ENCODE results near the gene JAM3. TPM values are rescaled to one million over a fixed set of nuclear protein-coding genes. Genes with fewer than 3 reads are reported as not detected.

Gene JAM3
- total and polyA plus RNA-seq, 2 donors (not counting 1 experiment from before 2014, with no cell fraction given), result 13.5 to 29.6 TPM

DNA sequence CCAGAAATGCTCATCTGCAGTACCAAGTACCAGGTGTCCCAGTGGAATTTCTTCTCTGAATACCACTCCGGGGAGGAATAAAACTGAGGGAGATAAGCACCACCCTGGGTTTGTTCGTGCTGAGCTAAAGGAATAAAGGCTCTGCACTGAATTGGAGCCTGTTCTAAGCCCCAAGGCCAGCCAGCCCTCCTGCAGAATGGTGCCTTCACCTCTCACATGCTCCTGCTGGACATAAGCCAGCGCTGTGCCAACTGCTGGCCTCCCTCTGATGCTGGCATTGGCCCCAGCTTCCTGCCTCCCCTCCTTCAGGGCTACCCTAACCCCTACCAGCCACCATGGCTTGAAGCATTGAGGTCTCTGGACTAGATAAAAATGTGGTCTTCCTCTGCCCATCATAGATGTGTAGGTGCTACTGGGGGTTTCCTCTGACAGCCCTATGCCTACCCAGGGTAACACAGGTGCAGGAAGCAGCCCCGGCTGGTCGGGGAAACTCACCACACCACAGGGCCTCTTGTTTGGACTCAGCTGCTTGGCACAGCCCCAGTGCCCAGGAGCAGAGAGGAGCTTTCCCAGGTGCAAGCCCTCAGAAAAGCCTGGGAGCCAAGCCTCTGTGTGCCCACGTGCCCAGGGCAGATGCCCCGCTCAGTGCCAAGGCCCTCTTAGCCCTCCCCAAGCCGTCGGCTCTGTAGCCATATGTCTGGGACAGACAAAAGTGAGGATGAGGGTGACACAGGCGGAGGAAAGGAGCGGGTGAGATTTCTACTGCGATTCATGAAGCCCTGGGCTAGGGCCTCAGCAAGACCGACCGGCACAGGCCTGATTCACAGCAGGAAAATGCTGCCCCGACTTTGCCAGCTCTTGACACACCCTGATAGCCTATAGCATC, 34.1 kb upstream of the JAM3 start:
- Mint-ChIP-seq H3K4me3 (peak overlapping the region; percentile 83), H3K27ac (no peak overlapping the region), H3K27me3 (peaks cover 30% of the 10 kb centered on the region), H3K4me1 (peaks cover 25% of the 10 kb centered on the region), H3K9me3 (ENCODE audit: insufficient read depth) (no peaks in the 10 kb centered on the region)
- ChIA-PET POLR2A (no interaction called here), CTCF (interaction anchor here (0.9 to 1.5 kb wide), 2 partner anchors 15 to 106 kb away, joined by 3 to 5 read pairs; no protein-coding TSS in a partner anchor)
- Histone ChIP-seq H3K4me3 (ENCODE audit: control extremely low read depth in 1 of 5, extremely low read depth in 1 of 5, insufficient read depth in 1 of 5, low read depth in 2 of 5, low read length in 4 of 5) (no peak overlapping the region), H3K36me3 (replicated peaks in 1 of 2; ENCODE audit: control extremely low read depth in 1 of 2, control insufficient read depth in 1 of 2, extremely low read depth in 1 of 2, insufficient read depth in 2 of 2, low read length in 1 of 2) (no peaks in the 10 kb centered on the region), H3K4me1 (ENCODE audit: control insufficient read depth in 2 of 2, insufficient read depth in 2 of 2, low read length in 2 of 2) (peaks cover 12 to 21% of the 10 kb centered on the region in 2 donors), H2AFZ (ENCODE audit: insufficient read depth, low read depth, low read length, poor library complexity, severe bottlenecking) (no peak overlapping the region), H3K27ac (ENCODE audit: low read length in 2 of 2) (no peak overlapping the region), H3K79me2 (ENCODE audit: control insufficient read depth, insufficient read depth, low read length) (no peaks in the 10 kb centered on the region), H4K20me1 (ENCODE audit: control insufficient read depth, insufficient read depth, low read length, poor library complexity, severe bottlenecking) (no peaks in the 10 kb centered on the region), H3K4me2 (replicated peaks; ENCODE audit: low read depth, low read length, poor library complexity, severe bottlenecking) (peak overlapping the region; percentile 48), H3K9me3 (ENCODE audit: control extremely low read depth in 1 of 3, control insufficient read depth in 2 of 3, insufficient read depth in 1 of 3, low read length in 2 of 3) (peaks cover 0 to 4% (median 0%) of the 10 kb centered on the region in 3 donors), H3K9ac (ENCODE audit: low read length) (no peak overlapping the region), H3K27me3 (replicated peaks in 1 of 4; ENCODE audit: control extremely low read depth in 1 of 4, control insufficient read depth in 3 of 4, insufficient read depth in 4 of 4, low read length in 3 of 4) (peaks cover 0 to 32% (median 8%) of the 10 kb centered on the region in 4 experiments)
- intact Hi-C loops (cut with micrococcal nuclease), result no loop called here
- 71% methylated on average over 13 of the region's 15 CpGs for WGBS (ENCODE audit: insufficient coverage)
- DNase-seq (no peak), ATAC-seq (ENCODE audit: low read depth) (no peak)
- TF ChIP-seq, protein P1, sequence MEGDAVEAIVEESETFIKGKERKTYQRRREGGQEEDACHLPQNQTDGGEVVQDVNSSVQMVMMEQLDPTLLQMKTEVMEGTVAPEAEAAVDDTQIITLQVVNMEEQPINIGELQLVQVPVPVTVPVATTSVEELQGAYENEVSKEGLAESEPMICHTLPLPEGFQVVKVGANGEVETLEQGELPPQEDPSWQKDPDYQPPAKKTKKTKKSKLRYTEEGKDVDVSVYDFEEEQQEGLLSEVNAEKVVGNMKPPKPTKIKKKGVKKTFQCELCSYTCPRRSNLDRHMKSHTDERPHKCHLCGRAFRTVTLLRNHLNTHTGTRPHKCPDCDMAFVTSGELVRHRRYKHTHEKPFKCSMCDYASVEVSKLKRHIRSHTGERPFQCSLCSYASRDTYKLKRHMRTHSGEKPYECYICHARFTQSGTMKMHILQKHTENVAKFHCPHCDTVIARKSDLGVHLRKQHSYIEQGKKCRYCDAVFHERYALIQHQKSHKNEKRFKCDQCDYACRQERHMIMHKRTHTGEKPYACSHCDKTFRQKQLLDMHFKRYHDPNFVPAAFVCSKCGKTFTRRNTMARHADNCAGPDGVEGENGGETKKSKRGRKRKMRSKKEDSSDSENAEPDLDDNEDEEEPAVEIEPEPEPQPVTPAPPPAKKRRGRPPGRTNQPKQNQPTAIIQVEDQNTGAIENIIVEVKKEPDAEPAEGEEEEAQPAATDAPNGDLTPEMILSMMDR (IDR thresholded peaks at IDR 0.05), result no peak
- no peak for TF ChIP-seq EZH2 (IDR thresholded peaks at IDR 0.05; ENCODE audit: borderline replicate concordance, insufficient read depth, low read depth, low read length, poor library complexity, severe bottlenecking)

Measured in B cell (primary cell).